DMS114 treated with DMSO at 0.1 percent for 48 hours (cell line): ENCODE data around the gene SOBP.

Experiments
- DNase-seq: peaks from one replicate; lab custom pipeline; 2025; ENCODE audit not compliant: unreplicated experiment; lab: John Stamatoyannopoulos, UW

SOBP gene

DNA sequence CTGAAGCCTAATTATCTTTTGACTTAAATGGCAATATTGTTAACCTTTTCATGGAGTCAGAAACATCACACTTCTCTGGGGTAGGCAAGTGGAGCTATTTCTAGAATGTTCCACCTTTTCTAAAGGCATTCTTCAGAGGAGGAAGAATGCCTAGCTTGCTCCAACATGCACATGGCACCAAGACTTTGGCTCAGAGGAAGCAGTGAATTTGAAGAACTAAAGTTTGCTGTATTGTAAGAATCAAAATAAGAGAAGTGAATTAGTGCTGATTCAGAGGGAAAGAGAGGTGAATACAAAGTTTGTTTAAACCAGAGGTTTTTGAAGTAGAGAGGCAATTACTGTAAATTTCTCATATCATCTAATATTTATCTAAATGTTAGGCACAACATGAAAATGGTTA, 92.2 kb downstream of the SOBP start:
- no peak for DNase-seq

DNA sequence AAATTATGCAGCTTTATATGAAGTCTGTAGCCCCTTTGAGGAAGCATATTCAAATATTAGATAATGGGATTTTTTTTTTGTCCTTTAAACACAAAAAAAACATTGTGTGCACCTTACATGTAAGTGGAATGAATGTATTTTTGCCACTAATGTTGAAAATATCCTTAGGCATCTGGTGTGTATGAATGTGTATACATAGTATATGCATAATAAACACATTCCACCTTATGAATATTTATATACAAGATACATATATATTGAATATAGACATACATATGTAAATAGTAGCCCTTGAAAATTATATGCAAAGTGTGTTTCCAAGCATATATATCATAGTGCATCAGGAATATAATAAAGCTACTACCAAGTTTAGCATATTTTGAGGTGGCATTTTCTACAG, 94.8 kb downstream of the SOBP start:
- no peak for DNase-seq

GRCh38 chr6:107585815-107586435, 96.0 kb downstream of the SOBP start:
- DNase-seq = no peak

GRCh38 chr6:107587451-107587850, 97.5 kb downstream of the SOBP start:
- DNase-seq = no peak

DNA sequence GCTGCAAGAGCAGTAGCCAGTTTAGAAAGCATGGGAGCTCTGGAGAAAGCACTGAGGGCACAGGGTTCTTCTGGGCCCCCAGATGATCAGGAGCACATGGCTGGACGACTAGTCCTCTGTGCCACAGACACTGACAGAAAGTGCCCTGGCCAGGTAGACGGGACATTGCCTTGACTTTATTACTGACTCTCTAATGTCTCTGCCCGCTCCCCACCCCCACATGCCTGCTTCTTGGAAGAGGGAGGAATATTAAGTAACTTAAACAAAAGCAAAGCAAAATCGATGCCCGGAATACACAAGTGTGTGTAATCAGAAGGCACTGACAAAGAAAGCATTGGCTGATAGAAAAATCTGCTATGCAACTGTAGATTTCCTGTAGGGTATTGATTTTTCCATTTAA, 99.3 kb downstream of the SOBP start:
- no peak for DNase-seq

DNA sequence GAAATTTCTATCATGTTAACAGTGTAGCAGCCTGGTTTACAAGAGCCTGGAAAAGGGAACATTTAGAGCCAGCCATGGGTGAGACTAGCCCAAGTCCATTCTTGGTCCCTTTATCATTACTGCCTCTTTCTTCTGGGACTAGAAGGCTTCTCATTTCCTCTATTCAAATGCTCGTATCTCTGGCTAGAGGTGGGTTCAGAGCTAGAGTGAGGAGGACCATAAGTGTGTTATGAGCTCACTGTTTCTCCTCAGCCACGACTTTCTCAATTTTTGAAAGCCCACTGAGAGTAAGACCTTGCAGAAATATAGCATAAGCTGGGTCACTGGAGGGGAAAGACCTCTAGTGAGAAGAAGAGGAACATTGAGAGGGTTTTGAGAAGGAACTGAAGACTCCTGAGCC, 100.0 kb downstream of the SOBP start:
- no peak for DNase-seq

- DNase-seq = no peak
Measured at GRCh38 chr6:107590378-107590777, 100.5 kb downstream of the SOBP start.

DNA sequence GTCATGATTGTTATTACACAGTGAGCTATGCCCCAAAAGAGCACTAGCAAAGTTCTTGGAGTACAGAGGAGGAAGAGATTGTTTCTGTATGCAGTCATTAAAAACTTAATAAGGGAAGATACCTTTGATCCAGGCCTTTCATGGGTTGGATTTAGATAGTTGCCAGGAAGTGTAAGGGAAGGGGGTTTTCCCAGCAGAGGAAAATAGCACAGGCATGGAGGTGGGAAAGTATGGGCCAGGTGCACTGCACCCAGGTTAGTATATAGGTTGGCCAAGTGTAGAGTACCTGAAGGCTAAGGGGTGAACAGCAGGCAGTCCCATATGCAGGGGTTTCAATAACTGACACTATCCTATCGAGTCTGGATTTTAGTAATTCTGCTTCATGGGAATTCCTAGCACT, 101.4 kb downstream of the SOBP start:
- DNase-seq = no peak

- no peak for DNase-seq
Measured at GRCh38 chr6:107592806-107593205, 102.9 kb downstream of the SOBP start.

DNA sequence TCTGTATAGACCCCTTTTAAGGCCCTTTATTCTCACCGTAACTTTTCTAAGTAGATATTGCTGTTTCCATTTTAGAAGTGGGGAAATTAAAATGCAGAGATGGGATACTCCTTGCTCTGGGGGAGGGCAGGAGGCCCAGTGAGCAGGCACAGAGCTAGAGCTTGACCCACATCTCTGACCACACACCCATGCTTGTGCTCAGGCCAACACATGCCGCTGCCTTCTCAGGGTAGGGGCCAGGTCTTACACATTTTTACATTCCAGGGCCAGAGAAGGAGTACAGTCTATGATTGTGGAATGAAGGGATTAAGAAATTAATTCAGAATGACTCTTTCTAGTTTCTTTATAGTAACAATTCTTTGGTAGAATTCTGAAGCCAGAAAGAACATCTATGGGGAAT, 104.8 kb downstream of the SOBP start:
- no peak for DNase-seq

GRCh38 chr6:107598091-107598490, 108.2 kb downstream of the SOBP start:
- DNase-seq = no peak

DNA sequence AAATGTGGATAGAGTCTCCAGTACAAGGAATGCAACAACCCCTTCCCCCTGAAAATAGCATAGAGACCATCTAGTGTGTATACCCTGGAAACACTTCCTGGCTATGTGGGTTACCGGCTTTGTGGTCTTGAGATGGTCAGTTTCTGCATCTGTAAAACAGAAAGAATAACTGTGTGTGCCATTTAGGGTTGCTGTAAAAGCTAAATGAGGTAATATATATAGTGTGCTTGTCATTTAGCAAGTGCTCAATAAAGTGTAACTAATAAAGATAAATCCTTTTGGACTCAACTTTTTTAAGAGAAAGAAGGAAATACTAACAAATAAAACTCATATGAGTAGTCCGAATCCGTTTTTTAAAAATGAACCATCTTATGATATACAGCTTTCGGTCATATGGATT, 109.1 kb downstream of the SOBP start:
- DNase-seq = no peak

GRCh38 chr6:107600121-107600520, 110.2 kb downstream of the SOBP start:
- DNase-seq = no peak

DNA sequence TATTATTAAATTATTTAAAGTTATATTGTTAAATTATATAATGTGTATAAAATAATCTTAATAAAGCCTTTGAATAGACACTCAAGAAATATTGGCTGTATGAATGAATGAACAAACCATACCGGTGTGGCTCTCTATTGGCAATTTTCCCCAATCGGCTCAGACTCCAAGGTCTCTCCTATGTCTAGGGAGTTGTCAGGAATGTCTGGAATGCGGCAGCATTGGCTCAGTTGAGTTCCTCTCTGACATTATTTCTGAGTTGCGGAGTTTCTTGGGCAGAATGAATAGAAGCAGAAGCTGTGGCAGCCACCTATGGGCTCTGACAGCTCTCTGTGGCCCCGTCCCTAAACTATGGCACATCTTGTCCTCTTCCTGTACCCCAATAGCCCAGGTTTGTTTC, 111.0 kb downstream of the SOBP start:
- DNase-seq = no peak

DNA sequence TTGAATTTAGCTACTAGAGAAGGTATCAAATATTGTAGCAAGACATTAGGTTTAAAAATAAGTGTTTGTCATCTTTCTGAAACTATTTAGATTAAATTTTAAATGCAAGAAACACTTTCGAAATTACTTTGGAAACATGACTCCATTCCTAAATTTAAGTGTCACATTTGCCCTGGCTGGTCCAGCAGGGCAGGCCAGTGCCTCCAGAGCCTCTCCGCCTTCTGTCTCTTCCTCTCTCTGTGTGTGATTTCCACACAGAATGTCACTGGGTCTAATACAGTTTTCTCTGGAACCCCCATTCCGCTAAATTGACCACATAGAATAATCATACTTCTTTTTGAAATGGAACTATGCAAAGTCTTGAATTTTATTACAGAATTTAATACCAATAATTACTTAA, 111.5 kb downstream of the SOBP start:
- DNase-seq = no peak

- DNase-seq = no peak
Measured at GRCh38 chr6:107602321-107603005, 112.5 kb downstream of the SOBP start.

DNA sequence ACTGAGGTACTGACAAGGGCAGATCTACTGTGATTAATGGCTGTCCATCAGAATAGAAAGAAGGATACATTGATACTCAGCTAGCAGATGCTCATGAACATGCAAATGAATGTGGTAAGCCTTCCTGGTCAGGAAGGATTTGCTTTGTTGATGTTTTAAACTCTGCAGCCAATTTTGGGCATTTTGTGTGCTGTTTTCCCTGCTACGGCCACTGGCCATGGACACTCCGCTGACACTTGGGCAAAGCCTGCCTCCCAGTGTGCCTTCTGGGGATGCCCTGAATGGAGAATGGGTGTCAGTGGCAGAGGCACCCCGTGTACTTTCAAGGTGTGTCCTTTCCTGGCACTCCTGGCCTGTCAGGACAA, 113.1 kb downstream of the SOBP start:
- no peak for DNase-seq

DNA sequence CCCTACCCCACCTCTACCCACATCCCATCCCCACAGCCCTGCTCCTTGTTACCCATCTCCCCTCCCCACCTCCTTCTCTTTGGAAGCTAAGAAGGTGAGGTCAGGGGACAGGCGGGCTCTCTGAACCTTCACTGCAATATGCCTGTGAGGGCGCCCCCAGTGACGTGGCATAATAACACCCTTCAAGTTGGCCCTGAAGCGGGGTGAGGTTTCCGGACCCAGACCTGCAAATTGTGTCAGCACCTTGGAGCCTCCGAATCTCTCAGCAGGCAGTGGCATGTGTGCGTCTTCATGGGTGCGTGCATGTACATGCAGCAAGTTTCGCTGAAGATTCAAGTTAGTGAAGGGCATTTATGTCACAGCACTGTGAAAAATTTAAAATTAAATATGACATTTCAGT, 114.6 kb downstream of the SOBP start:
- no peak for DNase-seq

GRCh38 chr6:107606407-107606806, 116.5 kb downstream of the SOBP start:
- DNase-seq = no peak

- DNase-seq = no peak
Measured at GRCh38 chr6:107607116-107607515, 117.2 kb downstream of the SOBP start.

GRCh38 chr6:107611094-107611810, 121.3 kb downstream of the SOBP start:
- DNase-seq = no peak

- no peak for DNase-seq
Measured at GRCh38 chr6:107612762-107613415, 123.0 kb downstream of the SOBP start.
